Measurements from ENCODE around the gene ZNF497.
A peak's percentile ranks its signal among the peaks of the same experiment; 100 is the strongest.

Gene ZNF497

GRCh38 chr19:58330458-58330857 is 32.1 kb downstream of the ZNF497 start:
- no peak for DNase-seq
- Histone ChIP-seq H3K79me2 (ENCODE audit: low read length) (peaks cover 10% of the 10 kb centered on the region), H3K9me3 (replicated peaks; ENCODE audit: insufficient read depth, low read length) (no peaks in the 10 kb centered on the region), H3K27me3 (replicated peaks; ENCODE audit: insufficient read depth, low read length) (no peaks in the 10 kb centered on the region), H3K9me2 (replicated peaks; ENCODE audit: insufficient read depth, low read length) (no peaks in the 10 kb centered on the region), H3K9ac (ENCODE audit: low read length) (no peak overlapping the region), H3K4me3 (ENCODE audit: low read length) (no peak overlapping the region), H3K36me3 (replicated peaks; ENCODE audit: insufficient read depth, low read length) (0 out of 2 replicates have a peak, but pooled peaks cover 3% of the 10 kb centered on the region), H3K4me2 (ENCODE audit: low read depth, low read length) (no peak overlapping the region), H4K20me1 (ENCODE audit: insufficient read depth, low read length) (no peaks in the 10 kb centered on the region), H3F3A (ENCODE audit: insufficient read depth, low read length) (no peaks in the 10 kb centered on the region), H3K4me1 (ENCODE audit: low read length) (peaks cover 6% of the 10 kb centered on the region; the same call in 1 of the 2 replicates), H2AFZ (ENCODE audit: low read length) (no peak overlapping the region), H3K27ac (ENCODE audit: low read length) (no peak overlapping the region)
- TF ChIP-seq CTCF (IDR thresholded peaks at IDR 0.05; ENCODE audit: low read length) (no peak), EZH2phosphoT487 (IDR thresholded peaks at IDR 0.05; ENCODE audit: low read length) (no peak), EZH2 (optimal IDR thresholded peaks at IDR 0.05; ENCODE audit: low read depth, low read length) (no peak)

- Histone ChIP-seq H3K9me2 (replicated peaks; ENCODE audit: insufficient read depth, low read length) (no peaks in the 10 kb centered on the region), H3F3A (ENCODE audit: insufficient read depth, low read length) (no peaks in the 10 kb centered on the region), H4K20me1 (ENCODE audit: insufficient read depth, low read length) (no peaks in the 10 kb centered on the region), H3K9ac (ENCODE audit: low read length) (no peak overlapping the region), H3K4me2 (ENCODE audit: low read depth, low read length) (no peak overlapping the region), H3K9me3 (replicated peaks; ENCODE audit: insufficient read depth, low read length) (no peaks in the 10 kb centered on the region), H3K4me3 (ENCODE audit: low read length) (no peak overlapping the region), H3K27ac (ENCODE audit: low read length) (no peak overlapping the region), H3K79me2 (ENCODE audit: low read length) (peaks cover 10% of the 10 kb centered on the region), H3K27me3 (replicated peaks; ENCODE audit: insufficient read depth, low read length) (no peaks in the 10 kb centered on the region), H3K4me1 (ENCODE audit: low read length) (peaks cover 7% of the 10 kb centered on the region; the same call in 1 of the 2 replicates), H2AFZ (ENCODE audit: low read length) (no peak overlapping the region), H3K36me3 (replicated peaks; ENCODE audit: insufficient read depth, low read length) (no peaks in the 10 kb centered on the region)
- DNase-seq: no peak
- TF ChIP-seq EZH2phosphoT487 (IDR thresholded peaks at IDR 0.05; ENCODE audit: low read length) (no peak), CTCF (IDR thresholded peaks at IDR 0.05; ENCODE audit: low read length) (peak; percentile 29), EZH2 (optimal IDR thresholded peaks at IDR 0.05; ENCODE audit: low read depth, low read length) (no peak)
Observed at GRCh38 chr19:58328999-58329398, 33.6 kb downstream of the ZNF497 start.

GRCh38 chr19:58326914-58327726 is 35.4 kb downstream of the ZNF497 start, which contains the start of gene ZSCAN22:
ZSCAN22 (plus strand) TSS chr19:58326994; CDS start chr19:58334803, 7,809 bp downstream.
- Histone ChIP-seq H4K20me1 (ENCODE audit: insufficient read depth, low read length) (no peaks in the 10 kb centered on the region), H3F3A (ENCODE audit: insufficient read depth, low read length) (no peaks in the 10 kb centered on the region), H3K9me2 (replicated peaks; ENCODE audit: insufficient read depth, low read length) (no peaks in the 10 kb centered on the region), H3K9ac (ENCODE audit: low read length) (peak within 1 kb of the TSS; percentile 88), H3K4me1 (ENCODE audit: low read length) (peaks cover 7% of the 10 kb centered on the region; the same call in 1 of the 2 replicates), H3K27me3 (replicated peaks; ENCODE audit: insufficient read depth, low read length) (no peaks in the 10 kb centered on the region), H3K27ac (ENCODE audit: low read length) (peak within 1 kb of the TSS; percentile 61; the same call in 1 of the 2 replicates), H3K79me2 (ENCODE audit: low read length) (peaks cover 10% of the 10 kb centered on the region), H3K4me3 (ENCODE audit: low read length) (peak within 1 kb of the TSS; percentile 90), H3K4me2 (ENCODE audit: low read depth, low read length) (peak within 1 kb of the TSS; percentile 62), H3K36me3 (replicated peaks; ENCODE audit: insufficient read depth, low read length) (no peaks in the 10 kb centered on the region), H3K9me3 (replicated peaks; ENCODE audit: insufficient read depth, low read length) (no peaks in the 10 kb centered on the region), H2AFZ (ENCODE audit: low read length) (peak within 1 kb of the TSS; percentile 95)
- TF ChIP-seq EZH2phosphoT487 (IDR thresholded peaks at IDR 0.05; ENCODE audit: low read length): no peak
- TF ChIP-seq CTCF (IDR thresholded peaks at IDR 0.05; ENCODE audit: low read length): no peak
- no peak for TF ChIP-seq EZH2 (optimal IDR thresholded peaks at IDR 0.05; ENCODE audit: low read depth, low read length)
- DNase-seq: peak; percentile 96

Measured in MM.1S (cell line).